ENCODE data around the gene BDKRB1. TPM values are rescaled to one million over a fixed set of nuclear protein-coding genes. Genes with fewer than 3 reads are reported as not detected.

Gene BDKRB1
- total RNA-seq, 2 experiments from 2014 or later: not detected

GRCh38 chr14:96254687-96255086 lies 1.3 kb upstream of the BDKRB1 start:
- intact Hi-C loops (cut with micrococcal nuclease): no loop called here
- Mint-ChIP-seq H3K36me3 (no peaks in the 10 kb centered on the region), H3K27ac (no peak overlapping the region), H3K4me1 (ENCODE audit: low read depth) (no peaks in the 10 kb centered on the region), H3K4me3 (no peak overlapping the region), H3K9me3 (no peaks in the 10 kb centered on the region), H3K27me3 (peaks cover 21% of the 10 kb centered on the region)
- POLR2A ChIA-PET: no interaction called here
- CTCF ChIA-PET: no interaction called here
- no peak for DNase-seq

GRCh38 chr14:96256407-96256806 lies 397 bp downstream of the BDKRB1 start:
- ChIA-PET CTCF (interaction anchor here (1.2 kb wide), 1 partner anchor 20 kb away, joined by 3 read pairs; no protein-coding TSS in a partner anchor), POLR2A (no interaction called here)
- DNase-seq: no peak
- Mint-ChIP-seq H3K27ac (no peak overlapping the region), H3K27me3 (peaks cover 25% of the 10 kb centered on the region), H3K9me3 (no peaks in the 10 kb centered on the region), H3K4me3 (no peak overlapping the region), H3K4me1 (ENCODE audit: low read depth) (no peaks in the 10 kb centered on the region), H3K36me3 (no peaks in the 10 kb centered on the region)
- intact Hi-C loops (cut with micrococcal nuclease): no loop called here

- Mint-ChIP-seq H3K4me3 (no peak overlapping the region), H3K9me3 (no peaks in the 10 kb centered on the region), H3K4me1 (ENCODE audit: low read depth) (no peaks in the 10 kb centered on the region), H3K36me3 (no peaks in the 10 kb centered on the region), H3K27ac (no peak overlapping the region), H3K27me3 (peaks cover 22% of the 10 kb centered on the region)
- POLR2A ChIA-PET: no interaction called here
- no peak for DNase-seq
- CTCF ChIA-PET: no interaction called here
- intact Hi-C loops (cut with micrococcal nuclease): no loop called here
These were observed 1.0 kb downstream of the BDKRB1 start for GRCh38 chr14:96257056-96257455.

DNA sequence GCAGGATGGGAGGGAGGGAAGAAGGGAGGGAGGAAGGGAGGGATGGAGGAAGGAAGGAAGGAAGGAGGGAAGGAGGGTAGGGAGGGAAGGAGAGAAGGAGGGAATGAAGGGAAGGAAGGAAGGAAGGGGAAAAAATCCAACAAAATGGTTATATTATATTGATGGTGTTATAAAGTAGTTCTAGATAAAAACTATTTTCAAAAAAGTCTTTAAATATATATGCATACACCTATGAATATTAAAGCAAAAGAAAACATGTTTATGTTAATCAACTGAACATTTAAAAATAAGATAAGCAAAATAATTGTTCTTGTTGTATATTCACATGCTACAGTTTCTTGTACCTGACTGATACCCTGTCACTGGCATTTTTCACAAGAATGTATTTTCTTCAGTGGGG lies 1.9 kb downstream of the BDKRB1 start:
- POLR2A ChIA-PET: no interaction called here

GRCh38 chr14:96260341-96260821 lies 4.4 kb downstream of the BDKRB1 start:
- H3K9me3 Mint-ChIP-seq: no peaks in the 10 kb centered on the region
- H3K27me3 Mint-ChIP-seq: peaks cover 7% of the 10 kb centered on the region
- no peaks in the 10 kb centered on the region for H3K36me3 Mint-ChIP-seq
- DNase-seq: no peak
- POLR2A ChIA-PET: no interaction called here
- CTCF ChIA-PET: no interaction called here
- intact Hi-C loops (cut with micrococcal nuclease): no loop called here
- no peak overlapping the region for H3K4me3 Mint-ChIP-seq
- no peak overlapping the region for H3K27ac Mint-ChIP-seq
- no peaks in the 10 kb centered on the region for H3K4me1 Mint-ChIP-seq (ENCODE audit: low read depth)

More for the DNA sequence above, 1.9 kb downstream of the BDKRB1 start:
- CTCF ChIA-PET: no interaction called here
- intact Hi-C loops (cut with micrococcal nuclease): no loop called here
- peaks cover 20% of the 10 kb centered on the region for H3K27me3 Mint-ChIP-seq
- H3K9me3 Mint-ChIP-seq: no peaks in the 10 kb centered on the region
- no peak overlapping the region for H3K27ac Mint-ChIP-seq
- H3K4me3 Mint-ChIP-seq: no peak overlapping the region
- H3K36me3 Mint-ChIP-seq: no peaks in the 10 kb centered on the region
- H3K4me1 Mint-ChIP-seq (ENCODE audit: low read depth): no peaks in the 10 kb centered on the region
- no peak for DNase-seq

- ChIA-PET POLR2A (no interaction called here), CTCF (no interaction called here)
- Mint-ChIP-seq H3K4me1 (ENCODE audit: low read depth) (no peaks in the 10 kb centered on the region), H3K27ac (no peak overlapping the region), H3K27me3 (peaks cover 7% of the 10 kb centered on the region), H3K4me3 (no peak overlapping the region), H3K36me3 (no peaks in the 10 kb centered on the region), H3K9me3 (no peaks in the 10 kb centered on the region)
- DNase-seq: no peak
- intact Hi-C loops (cut with micrococcal nuclease): no loop called here
These were observed 5.0 kb downstream of the BDKRB1 start for GRCh38 chr14:96261053-96261452.

- Mint-ChIP-seq H3K27ac (no peak overlapping the region), H3K36me3 (no peaks in the 10 kb centered on the region), H3K4me1 (ENCODE audit: low read depth) (no peaks in the 10 kb centered on the region), H3K4me3 (no peak overlapping the region), H3K9me3 (no peaks in the 10 kb centered on the region), H3K27me3 (peaks cover 9% of the 10 kb centered on the region)
- intact Hi-C loops (cut with micrococcal nuclease): no loop called here
- no peak for DNase-seq
- POLR2A ChIA-PET: no interaction called here
- CTCF ChIA-PET: interaction anchor here (1.6 kb wide), 1 partner anchor 12 kb away, joined by 4 read pairs; no protein-coding TSS in a partner anchor
These were observed 6.0 kb downstream of the BDKRB1 start for GRCh38 chr14:96261772-96262655.

GRCh38 chr14:96263347-96264199 lies 7.6 kb downstream of the BDKRB1 start:
- peaks cover 6% of the 10 kb centered on the region for H3K27me3 Mint-ChIP-seq
- CTCF ChIA-PET: interaction anchor here (1.6 kb wide), 1 partner anchor 10 kb away, joined by 4 read pairs; no protein-coding TSS in a partner anchor

GRCh38 chr14:96264200-96264553 lies 8.2 kb downstream of the BDKRB1 start:
- ChIA-PET POLR2A (no interaction called here), CTCF (no interaction called here)
- no peak overlapping the region for H3K4me3 Mint-ChIP-seq
- intact Hi-C loops (cut with micrococcal nuclease): no loop called here
- H3K27me3 Mint-ChIP-seq: peaks cover 6% of the 10 kb centered on the region
- no peaks in the 10 kb centered on the region for H3K9me3 Mint-ChIP-seq
- no peaks in the 10 kb centered on the region for H3K36me3 Mint-ChIP-seq
- H3K27ac Mint-ChIP-seq: no peak overlapping the region
- DNase-seq: no peak
- H3K4me1 Mint-ChIP-seq (ENCODE audit: low read depth): no peaks in the 10 kb centered on the region

More at GRCh38 chr14:96263347-96264199, 7.6 kb downstream of the BDKRB1 start:
- Mint-ChIP-seq H3K9me3 (no peaks in the 10 kb centered on the region), H3K4me1 (ENCODE audit: low read depth) (no peaks in the 10 kb centered on the region), H3K4me3 (no peak overlapping the region), H3K27ac (no peak overlapping the region), H3K36me3 (no peaks in the 10 kb centered on the region)
- intact Hi-C loops (cut with micrococcal nuclease): no loop called here
- POLR2A ChIA-PET: no interaction called here
- DNase-seq: no peak

DNA sequence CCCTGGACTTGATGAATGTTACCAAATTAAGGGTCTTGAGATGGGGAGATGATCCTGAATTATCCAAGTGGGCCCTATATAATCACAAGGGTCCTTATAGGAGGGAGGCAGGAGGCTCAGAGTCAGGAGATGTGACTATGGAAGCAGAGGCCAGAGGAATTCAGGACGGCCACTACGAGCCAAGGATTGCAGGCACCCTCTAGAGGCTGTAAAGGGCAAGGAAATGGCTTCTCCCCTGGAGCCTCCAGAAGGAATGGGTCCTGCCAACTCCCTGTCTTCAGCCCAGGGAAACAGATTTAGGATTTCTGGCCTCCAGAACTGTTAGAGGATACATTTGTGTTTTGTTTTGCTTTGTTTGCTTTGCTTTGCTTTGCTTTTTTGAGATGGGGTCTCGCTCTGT lies 8.8 kb downstream of the BDKRB1 start:
- no peaks in the 10 kb centered on the region for H3K4me1 Mint-ChIP-seq (ENCODE audit: low read depth)
- intact Hi-C loops (cut with micrococcal nuclease): no loop called here

GRCh38 chr14:96265383-96266095 lies 9.5 kb downstream of the BDKRB1 start:
- no peak overlapping the region for H3K27ac Mint-ChIP-seq
- H3K36me3 Mint-ChIP-seq: no peaks in the 10 kb centered on the region
- H3K9me3 Mint-ChIP-seq: no peaks in the 10 kb centered on the region
- H3K27me3 Mint-ChIP-seq: peaks cover 5% of the 10 kb centered on the region
- no peak overlapping the region for H3K4me3 Mint-ChIP-seq
- ChIA-PET CTCF (interaction anchor here (0.7 kb wide), 1 partner anchor 10 kb away, joined by 3 read pairs; no protein-coding TSS in a partner anchor), POLR2A (no interaction called here)
- no peak for DNase-seq
- no peaks in the 10 kb centered on the region for H3K4me1 Mint-ChIP-seq (ENCODE audit: low read depth)
- intact Hi-C loops (cut with micrococcal nuclease): no loop called here

More for the DNA sequence above, 8.8 kb downstream of the BDKRB1 start:
- Mint-ChIP-seq H3K9me3 (no peaks in the 10 kb centered on the region), H3K36me3 (no peaks in the 10 kb centered on the region), H3K27ac (no peak overlapping the region), H3K27me3 (peaks cover 6% of the 10 kb centered on the region), H3K4me3 (no peak overlapping the region)
- no peak for DNase-seq
- POLR2A ChIA-PET: no interaction called here
- CTCF ChIA-PET: no interaction called here

- Mint-ChIP-seq H3K36me3 (no peaks in the 10 kb centered on the region), H3K27me3 (peaks cover 2% of the 10 kb centered on the region), H3K27ac (no peak overlapping the region), H3K9me3 (peaks cover 7% of the 10 kb centered on the region), H3K4me1 (ENCODE audit: low read depth) (no peaks in the 10 kb centered on the region), H3K4me3 (no peak overlapping the region)
- intact Hi-C loops (cut with micrococcal nuclease): no loop called here
- ChIA-PET CTCF (no interaction called here), POLR2A (no interaction called here)
- DNase-seq: no peak
These were observed 11.3 kb downstream of the BDKRB1 start for GRCh38 chr14:96267336-96267735.
